ENCODE data around the gene HOXD3. TPM values are rescaled to one million over a fixed set of nuclear protein-coding genes. Genes with fewer than 3 reads are reported as not detected.

The HOXD3 gene
- total RNA-seq, 1 experiment from 2014 or later: not detected

DNA sequence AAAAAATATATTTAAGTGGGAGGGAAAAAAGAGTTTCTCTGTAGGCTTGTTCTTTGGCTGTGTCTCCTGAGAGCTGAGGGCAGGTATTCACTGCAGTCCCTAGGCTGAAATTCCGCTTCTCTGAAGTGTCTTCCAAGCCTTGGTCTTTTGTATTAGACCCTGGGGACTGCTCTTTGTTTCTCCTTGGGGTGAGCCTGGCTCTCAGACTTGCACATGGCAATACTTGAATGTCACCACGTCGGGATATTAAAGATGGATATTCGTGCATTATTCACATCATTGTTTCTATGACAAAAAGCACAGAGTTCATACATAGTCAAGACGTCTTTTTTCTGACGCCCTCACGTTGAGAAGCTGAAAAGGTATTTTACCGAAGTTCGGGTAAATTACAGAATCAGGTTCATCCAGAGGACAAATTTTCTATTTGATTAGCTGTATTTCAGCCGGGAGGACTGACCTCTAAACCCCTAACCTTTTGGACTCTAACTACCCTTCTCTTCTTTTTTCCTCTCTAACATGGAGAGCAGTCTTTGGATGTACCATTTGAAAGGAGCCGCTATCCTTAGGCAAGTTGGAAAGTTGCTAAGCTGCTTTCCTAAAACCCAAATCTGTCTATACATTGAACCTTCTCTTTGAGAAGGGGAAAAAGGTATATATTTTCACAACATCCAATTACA is 2.4 kb upstream of the HOXD3 start:
- intact Hi-C loops (cut with micrococcal nuclease): no loop called here
- Mint-ChIP-seq H3K36me3 (ENCODE audit: insufficient read depth, unreplicated experiment) (peaks cover 5% of the 10 kb centered on the region), H3K4me3 (ENCODE audit: unreplicated experiment) (no peak overlapping the region), H3K27me3 (ENCODE audit: insufficient read depth, unreplicated experiment) (no peaks in the 10 kb centered on the region), H3K27ac (ENCODE audit: low read depth, unreplicated experiment) (no peak overlapping the region), H3K4me1 (ENCODE audit: insufficient read depth, unreplicated experiment) (no peaks in the 10 kb centered on the region), H3K9me3 (ENCODE audit: unreplicated experiment) (no peaks in the 10 kb centered on the region)
- POLR2A ChIA-PET: no interaction called here
- DNase-seq (ENCODE audit: unreplicated experiment): no peak
- TF ChIP-seq, protein P1, sequence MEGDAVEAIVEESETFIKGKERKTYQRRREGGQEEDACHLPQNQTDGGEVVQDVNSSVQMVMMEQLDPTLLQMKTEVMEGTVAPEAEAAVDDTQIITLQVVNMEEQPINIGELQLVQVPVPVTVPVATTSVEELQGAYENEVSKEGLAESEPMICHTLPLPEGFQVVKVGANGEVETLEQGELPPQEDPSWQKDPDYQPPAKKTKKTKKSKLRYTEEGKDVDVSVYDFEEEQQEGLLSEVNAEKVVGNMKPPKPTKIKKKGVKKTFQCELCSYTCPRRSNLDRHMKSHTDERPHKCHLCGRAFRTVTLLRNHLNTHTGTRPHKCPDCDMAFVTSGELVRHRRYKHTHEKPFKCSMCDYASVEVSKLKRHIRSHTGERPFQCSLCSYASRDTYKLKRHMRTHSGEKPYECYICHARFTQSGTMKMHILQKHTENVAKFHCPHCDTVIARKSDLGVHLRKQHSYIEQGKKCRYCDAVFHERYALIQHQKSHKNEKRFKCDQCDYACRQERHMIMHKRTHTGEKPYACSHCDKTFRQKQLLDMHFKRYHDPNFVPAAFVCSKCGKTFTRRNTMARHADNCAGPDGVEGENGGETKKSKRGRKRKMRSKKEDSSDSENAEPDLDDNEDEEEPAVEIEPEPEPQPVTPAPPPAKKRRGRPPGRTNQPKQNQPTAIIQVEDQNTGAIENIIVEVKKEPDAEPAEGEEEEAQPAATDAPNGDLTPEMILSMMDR (IDR thresholded peaks at IDR 0.05; ENCODE audit: unreplicated experiment): no peak
- CTCF ChIA-PET: interaction anchor here (0.6 to 1.3 kb wide), 7 partner anchors 14 to 868 kb away, joined by 3 to 6 read pairs (median 3); no protein-coding TSS in a partner anchor
- BruUV-seq (replicated peaks): no TSS peak

DNA sequence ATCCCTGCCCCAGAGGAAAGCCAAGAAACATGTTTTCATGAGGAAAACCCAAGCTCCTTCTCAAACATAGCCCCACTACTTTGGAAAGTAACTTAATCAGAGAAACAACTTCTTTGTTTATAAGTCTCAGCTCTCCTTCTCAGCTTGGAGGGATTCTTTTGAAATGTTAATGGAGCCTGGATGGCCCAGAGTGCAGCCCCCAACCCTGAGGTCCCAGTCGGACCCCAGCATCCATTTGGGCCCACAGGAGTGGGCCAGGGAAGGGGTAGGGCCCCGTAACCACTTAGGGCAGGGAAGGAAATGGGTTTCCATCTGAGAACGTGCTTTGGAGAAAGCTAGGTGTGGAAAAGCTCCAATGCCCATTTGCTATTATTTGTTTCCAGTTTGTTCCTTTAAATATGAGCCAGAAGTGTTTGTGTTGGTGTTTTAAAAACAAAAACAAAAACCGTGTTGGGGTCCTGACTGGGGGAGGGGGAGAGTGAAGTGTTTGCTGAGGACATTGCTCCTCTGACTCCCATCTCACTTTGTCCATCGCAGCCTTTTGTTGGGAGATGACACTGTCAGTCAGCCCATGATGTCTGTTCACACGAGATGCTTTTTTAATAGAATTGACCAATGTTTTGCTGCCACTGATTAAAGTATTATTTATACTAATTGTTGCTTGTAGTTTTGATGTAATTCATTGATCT is 1.6 kb upstream of the HOXD3 start:
- intact Hi-C loops (cut with micrococcal nuclease): no loop called here
- H3K4me1 Mint-ChIP-seq (ENCODE audit: insufficient read depth, unreplicated experiment): no peaks in the 10 kb centered on the region
- no peaks in the 10 kb centered on the region for H3K27me3 Mint-ChIP-seq (ENCODE audit: insufficient read depth, unreplicated experiment)
- TF ChIP-seq, protein P1 (IDR thresholded peaks at IDR 0.05; ENCODE audit: unreplicated experiment): no peak
- H3K36me3 Mint-ChIP-seq (ENCODE audit: insufficient read depth, unreplicated experiment): peaks cover 5% of the 10 kb centered on the region
- no peaks in the 10 kb centered on the region for H3K9me3 Mint-ChIP-seq (ENCODE audit: unreplicated experiment)
- no peak overlapping the region for H3K4me3 Mint-ChIP-seq (ENCODE audit: unreplicated experiment)
- POLR2A ChIA-PET: no interaction called here
- CTCF ChIA-PET: interaction anchor here (0.6 to 1.3 kb wide), 6 partner anchors 14 to 868 kb away, joined by 3 to 6 read pairs (median 3); no protein-coding TSS in a partner anchor
- DNase-seq (ENCODE audit: unreplicated experiment): no peak
- no TSS peak for BruUV-seq (replicated peaks)
- H3K27ac Mint-ChIP-seq (ENCODE audit: low read depth, unreplicated experiment): no peak overlapping the region

DNA sequence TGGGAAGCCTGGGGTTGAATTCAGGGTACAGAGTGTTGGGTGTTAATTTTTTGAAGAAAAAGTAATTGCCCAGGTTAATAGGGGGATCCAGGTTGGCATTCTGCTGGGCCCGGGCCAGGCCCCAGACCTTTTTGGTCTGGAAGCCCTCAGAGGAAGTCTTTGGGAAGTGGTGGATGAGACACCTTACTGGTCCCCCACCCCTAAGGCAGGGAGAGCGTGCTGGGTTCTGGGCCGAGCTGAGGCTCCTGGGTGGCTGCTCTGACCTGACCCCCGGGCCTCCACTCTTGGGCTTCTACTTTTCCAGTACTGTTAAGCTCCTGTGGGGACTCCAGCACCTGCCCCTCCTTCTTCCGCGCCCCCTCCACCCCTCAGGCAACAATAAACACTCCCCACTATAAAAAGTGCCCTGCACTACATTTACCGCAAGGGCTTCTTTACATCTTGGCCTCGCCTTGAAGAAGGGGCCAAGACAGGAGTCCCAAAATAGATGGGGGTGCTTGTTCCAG is 753 bp upstream of the HOXD3 start:
- no peaks in the 10 kb centered on the region for H3K9me3 Mint-ChIP-seq (ENCODE audit: unreplicated experiment)
- BruUV-seq (replicated peaks): no TSS peak
- TF ChIP-seq, protein P1 (IDR thresholded peaks at IDR 0.05; ENCODE audit: unreplicated experiment): no peak
- intact Hi-C loops (cut with micrococcal nuclease): no loop called here
- ChIA-PET CTCF (interaction anchor here (0.6 kb wide), 1 partner anchor 659 kb away, joined by 3 read pairs; no protein-coding TSS in a partner anchor), POLR2A (no interaction called here)
- H3K4me1 Mint-ChIP-seq (ENCODE audit: insufficient read depth, unreplicated experiment): no peaks in the 10 kb centered on the region
- DNase-seq (ENCODE audit: unreplicated experiment): no peak
- no peak overlapping the region for H3K4me3 Mint-ChIP-seq (ENCODE audit: unreplicated experiment)
- H3K27me3 Mint-ChIP-seq (ENCODE audit: insufficient read depth, unreplicated experiment): no peaks in the 10 kb centered on the region
- no peak overlapping the region for H3K27ac Mint-ChIP-seq (ENCODE audit: low read depth, unreplicated experiment)
- H3K36me3 Mint-ChIP-seq (ENCODE audit: insufficient read depth, unreplicated experiment): peaks cover 5% of the 10 kb centered on the region

DNA sequence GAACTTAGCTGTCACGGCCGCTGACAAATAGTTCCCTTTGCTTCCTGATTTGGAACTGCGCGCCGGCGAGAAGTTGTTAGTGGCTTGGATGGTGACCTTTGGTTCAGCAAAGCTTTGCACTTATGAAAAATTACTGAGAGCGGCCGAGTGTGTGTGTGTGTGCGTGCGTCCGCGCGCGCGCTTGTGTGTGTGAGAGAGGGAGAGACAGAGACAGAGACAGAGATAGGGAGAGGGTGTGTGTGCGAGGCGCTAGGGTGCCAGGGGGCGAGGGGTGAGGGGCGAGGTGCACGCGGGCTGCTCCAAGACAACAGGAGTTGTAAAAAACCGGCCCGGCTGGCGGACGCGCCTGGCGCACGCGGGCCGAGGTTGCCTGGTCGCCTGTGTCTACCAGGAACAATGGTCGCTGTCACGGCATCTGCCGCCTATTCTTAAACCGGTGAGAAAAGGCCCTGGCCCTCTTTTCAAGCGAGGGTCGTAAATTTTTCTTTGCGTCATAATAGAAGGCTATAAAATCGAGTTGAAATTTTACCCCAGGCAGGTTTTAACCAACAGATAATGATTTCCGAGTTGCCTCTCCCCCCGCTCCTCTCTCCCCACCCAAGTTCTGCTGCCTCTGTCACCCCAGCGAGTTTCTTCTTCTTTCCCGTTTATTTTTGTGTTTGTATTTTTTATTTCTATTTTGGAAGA is 535 bp downstream of the HOXD3 start:
- TF ChIP-seq, protein P1 (IDR thresholded peaks at IDR 0.05; ENCODE audit: unreplicated experiment): no peak
- no peaks in the 10 kb centered on the region for H3K27me3 Mint-ChIP-seq (ENCODE audit: insufficient read depth, unreplicated experiment)
- H3K9me3 Mint-ChIP-seq (ENCODE audit: unreplicated experiment): no peaks in the 10 kb centered on the region
- peaks cover 5% of the 10 kb centered on the region for H3K36me3 Mint-ChIP-seq (ENCODE audit: insufficient read depth, unreplicated experiment)
- ChIA-PET CTCF (no interaction called here), POLR2A (interaction anchor here (0.6 to 0.7 kb wide), 3 partner anchors 9 to 495 kb away, joined by 3 read pairs; no protein-coding TSS in a partner anchor)
- DNase-seq (ENCODE audit: unreplicated experiment): no peak
- no peak overlapping the region for H3K4me3 Mint-ChIP-seq (ENCODE audit: unreplicated experiment)
- no TSS peak for BruUV-seq (replicated peaks)
- intact Hi-C loops (cut with micrococcal nuclease): no loop called here
- H3K27ac Mint-ChIP-seq (ENCODE audit: low read depth, unreplicated experiment): no peak overlapping the region
- no peaks in the 10 kb centered on the region for H3K4me1 Mint-ChIP-seq (ENCODE audit: insufficient read depth, unreplicated experiment)

Measured in MCF 10A (cell line).